Stimulated activated CD4-positive, alpha-beta T cell treated with anti-CD3 and anti-CD28 coated beads, Interleukin-12 subunit alpha, Interleukin-12 subunit beta, amount 100 ng/mL, for 24 hours (primary cell): ENCODE results near the gene DCT.
"Not testable (repeated sequence)": the region's sequence is repeated elsewhere in the genome, so short reads cannot be mapped to it uniquely, and the experiment has no call there.

Source experiments
- DNase-seq, 2 experiments: peaks; one replicate each; pipeline ENCODE4 v3.0.0-alpha.2; 2020; ENCODE audit warnings: low read depth in 2 of 2

DCT gene

DNA sequence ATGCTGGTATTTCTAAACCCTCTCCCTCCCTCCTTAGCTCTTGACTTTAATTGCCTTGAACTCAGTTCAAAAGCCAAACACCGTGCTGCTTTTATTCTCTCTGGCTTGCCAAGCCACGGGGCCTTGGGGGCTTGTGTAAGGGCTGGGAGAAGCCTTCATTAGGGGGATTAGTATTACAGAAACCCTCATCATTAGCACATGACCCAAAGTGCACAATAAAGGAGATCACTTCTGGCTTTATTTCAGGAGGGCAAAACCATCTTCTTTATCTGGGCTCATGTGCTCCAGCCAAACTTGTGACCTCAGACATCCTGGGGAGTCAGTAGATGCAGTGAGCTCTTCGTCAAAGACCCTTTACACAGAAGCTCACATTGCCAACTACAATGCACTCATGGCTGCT is at the start of gene DCT:
Gene DCT (minus strand): TSS at position 67 of the 400 bp plus-strand sequence. CDS start 427 bp downstream, outside the sequence.
- no peak for DNase-seq

GRCh38 chr13:94526956-94527355 is 47.5 kb upstream of the DCT start:
- not testable (repeated sequence) for DNase-seq

DNA sequence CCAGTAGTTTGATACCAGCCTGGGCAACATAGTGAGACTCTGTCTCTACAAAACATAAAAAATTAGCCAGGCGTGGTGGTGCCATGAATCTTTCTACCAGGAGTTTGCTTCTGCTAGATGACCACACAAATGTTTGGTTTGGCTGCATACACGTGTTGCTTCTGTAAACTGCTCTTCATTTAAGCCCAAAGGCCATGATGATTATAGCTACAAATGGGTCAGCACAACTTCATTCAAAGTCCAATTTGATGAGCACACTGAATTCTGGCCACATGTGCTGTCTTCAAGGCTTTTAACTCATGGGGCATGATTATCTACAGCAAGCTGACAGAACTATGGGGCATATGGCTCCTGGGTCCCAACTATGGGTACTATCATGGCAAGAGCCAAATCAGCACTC is 46.3 kb upstream of the DCT start:
- no peak for DNase-seq

DNA sequence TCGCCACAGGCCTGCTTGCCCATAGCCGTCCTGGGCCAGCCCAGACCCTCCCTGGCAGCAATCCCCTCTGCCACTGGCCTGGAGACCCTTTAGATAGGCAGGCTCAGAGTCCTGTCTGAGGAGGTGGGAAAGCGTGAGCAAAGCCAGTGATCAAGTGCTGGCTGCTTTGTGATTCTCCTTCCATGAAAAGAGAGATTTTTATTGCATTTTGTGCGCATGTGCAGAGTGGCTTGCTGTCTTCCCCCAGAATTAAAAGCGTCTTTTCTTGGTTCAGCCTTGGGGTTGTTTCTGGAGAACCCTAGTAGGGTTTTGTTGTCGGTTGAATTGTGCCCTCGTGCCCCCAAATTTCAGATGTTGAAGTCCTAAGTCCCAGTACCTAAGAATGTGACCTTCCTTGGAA is 44.9 kb upstream of the DCT start:
- DNase-seq, result no peak

- no peak for DNase-seq
Observed at GRCh38 chr13:94520001-94520400, 40.5 kb upstream of the DCT start.

GRCh38 chr13:94516456-94516855 is 37.0 kb upstream of the DCT start:
- no peak for DNase-seq

GRCh38 chr13:94515911-94516310 is 36.4 kb upstream of the DCT start:
- DNase-seq, result no peak

- no peak for DNase-seq
Observed at GRCh38 chr13:94515374-94515773, 35.9 kb upstream of the DCT start.

DNA sequence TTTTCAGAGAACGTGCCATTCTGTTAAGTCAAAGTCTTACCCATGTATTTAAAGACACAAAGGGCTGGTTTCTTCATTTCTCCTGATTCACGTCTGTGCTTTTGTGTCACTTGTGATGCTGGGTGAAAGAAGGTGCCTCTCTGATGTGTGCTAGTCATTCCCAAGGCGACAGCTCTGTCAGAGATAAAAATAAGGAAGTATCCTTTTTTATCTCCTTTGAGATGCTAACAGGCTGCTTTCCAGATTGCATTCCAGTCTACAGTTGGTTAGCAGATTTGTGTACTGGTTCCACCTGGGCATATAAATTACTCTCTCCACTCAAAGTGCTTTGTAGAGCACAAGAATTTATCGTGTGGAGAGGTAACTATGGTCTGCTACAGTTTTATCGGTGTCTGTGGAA is 33.5 kb upstream of the DCT start:
- DNase-seq, result no peak

DNA sequence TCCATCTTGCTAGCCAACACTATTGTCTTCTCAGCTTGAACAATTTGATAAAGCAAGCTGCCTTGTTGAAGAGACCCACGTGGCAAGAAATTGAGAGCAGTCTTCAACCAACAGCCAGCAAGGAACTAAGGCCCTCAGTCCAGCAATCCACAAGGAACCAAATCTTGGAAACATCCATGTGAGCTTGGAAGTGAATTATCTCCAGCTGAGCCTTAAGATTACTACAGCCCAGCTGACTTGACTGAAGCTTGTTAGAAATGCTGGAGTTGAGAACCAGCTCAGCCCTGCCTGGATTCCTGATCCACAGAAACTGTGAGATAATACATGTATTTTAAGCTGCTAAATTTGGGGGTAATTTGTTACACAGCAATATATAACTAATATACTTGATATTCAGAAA is 26.2 kb upstream of the DCT start:
- no peak for DNase-seq

DNA sequence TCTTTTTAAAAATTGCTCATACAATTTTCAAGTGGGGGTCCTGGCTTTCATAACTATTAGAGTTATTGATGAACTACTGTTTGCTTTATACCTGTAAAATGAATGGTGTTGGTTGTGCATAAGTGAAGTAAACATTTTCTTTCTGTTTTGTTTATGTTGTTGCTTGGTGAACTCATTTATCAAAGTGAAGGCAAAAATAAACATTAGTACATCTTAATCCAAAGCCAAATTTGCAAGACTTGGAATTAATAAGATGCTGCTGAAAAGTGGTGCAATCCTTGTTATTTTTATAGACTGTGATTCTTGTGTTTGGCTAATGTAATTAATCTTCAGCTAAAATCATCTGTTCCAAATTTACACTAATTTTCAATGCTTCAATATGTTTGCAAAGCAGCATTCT is 24.4 kb upstream of the DCT start:
- no peak for DNase-seq

DNA sequence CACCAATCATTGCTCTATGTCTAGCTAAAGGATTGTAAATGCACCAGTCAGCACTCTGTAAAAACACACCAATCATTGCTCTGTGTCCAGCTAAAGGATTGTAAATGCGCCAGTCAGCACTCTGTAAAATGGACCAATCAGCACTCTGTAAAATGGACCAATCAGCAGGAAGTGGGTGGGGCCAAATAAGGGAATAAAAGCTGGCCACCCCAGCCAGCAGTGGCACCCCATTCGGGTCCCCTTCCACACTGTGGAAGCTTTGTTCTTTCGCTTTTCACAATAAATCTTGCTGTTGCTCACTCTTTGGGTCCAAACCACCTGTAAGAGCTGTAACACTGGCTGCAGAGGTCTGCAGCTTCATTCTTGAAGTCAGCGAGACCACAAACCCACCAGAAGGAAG is 19.3 kb upstream of the DCT start:
- DNase-seq, result not testable (repeated sequence)

GRCh38 chr13:94495806-94496205 is 16.3 kb upstream of the DCT start:
- DNase-seq, result no peak

DNA sequence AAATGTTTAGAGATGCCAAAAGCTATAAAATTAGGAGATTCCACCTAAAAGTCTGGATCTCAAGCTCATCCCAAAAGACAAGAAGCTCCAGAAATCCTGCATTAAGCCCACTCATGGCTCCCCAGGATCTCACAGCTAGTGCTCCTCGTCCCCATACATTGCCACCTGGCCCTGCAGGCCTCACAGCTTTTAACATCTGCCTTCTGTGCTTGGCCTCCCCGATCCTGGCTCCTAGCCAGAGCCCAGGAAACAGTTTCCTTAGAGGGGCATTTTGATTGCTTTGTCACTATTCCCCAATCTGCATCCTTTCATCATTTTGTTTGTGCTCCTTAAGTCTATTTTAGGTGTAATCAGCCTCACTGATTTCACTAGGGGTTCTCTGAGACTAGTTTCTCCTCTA is 14.5 kb upstream of the DCT start:
- DNase-seq, result no peak

GRCh38 chr13:94487043-94487442 is 7.6 kb upstream of the DCT start:
- no peak for DNase-seq

- no peak for DNase-seq
Observed at GRCh38 chr13:94483970-94484369, 4.5 kb upstream of the DCT start.

- no peak for DNase-seq
Observed at GRCh38 chr13:94481941-94482340, 2.5 kb upstream of the DCT start.

- DNase-seq, result no peak
Observed at GRCh38 chr13:94480672-94481145, 1.2 kb upstream of the DCT start.

- DNase-seq, result no peak
Observed at GRCh38 chr13:94478913-94479312, 569 bp downstream of the DCT start.

- no peak for DNase-seq
Observed at GRCh38 chr13:94470126-94470525, 9.4 kb downstream of the DCT start.

DNA sequence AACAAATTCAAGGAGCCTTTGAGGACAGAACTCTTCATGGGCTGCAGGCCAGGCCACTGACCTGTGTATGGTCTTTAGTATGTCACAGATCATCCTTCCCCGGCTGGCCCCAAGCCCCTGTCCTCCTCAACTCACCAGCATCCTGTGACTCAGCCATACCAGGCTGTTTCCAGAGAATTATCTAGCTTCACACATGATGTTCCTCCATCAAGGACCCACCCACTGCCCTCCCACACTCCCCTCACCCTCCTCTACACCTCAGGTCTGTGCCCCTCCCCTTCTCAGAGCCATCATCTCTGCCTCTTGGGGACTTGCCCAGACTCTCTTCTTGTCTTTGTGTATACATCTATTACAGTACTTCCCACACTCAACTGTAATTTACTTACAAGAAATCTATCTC is 14.7 kb downstream of the DCT start:
- DNase-seq, result peak; percentile 5 to 6

DNA sequence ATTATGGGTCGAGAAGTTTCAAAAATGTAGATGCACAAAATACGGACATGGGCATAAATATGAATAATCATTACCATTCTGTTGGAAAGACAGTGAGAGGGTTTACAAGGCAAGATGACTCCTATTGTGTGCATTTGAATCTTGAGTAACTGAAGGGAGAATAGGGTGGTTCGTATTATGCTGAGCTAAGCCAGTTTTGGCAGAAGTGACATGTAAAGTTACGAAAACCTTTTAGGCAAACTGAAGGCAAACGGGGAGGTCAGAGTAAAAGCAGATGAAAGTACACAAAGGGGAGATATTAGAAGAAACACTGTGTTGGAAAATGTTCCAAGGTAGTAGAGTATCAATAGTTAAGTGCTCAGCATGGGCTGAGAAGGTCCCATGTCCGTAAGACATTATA is 16.8 kb downstream of the DCT start:
- no peak for DNase-seq

- no peak for DNase-seq
Observed at GRCh38 chr13:94459116-94459515, 20.4 kb downstream of the DCT start.

DNA sequence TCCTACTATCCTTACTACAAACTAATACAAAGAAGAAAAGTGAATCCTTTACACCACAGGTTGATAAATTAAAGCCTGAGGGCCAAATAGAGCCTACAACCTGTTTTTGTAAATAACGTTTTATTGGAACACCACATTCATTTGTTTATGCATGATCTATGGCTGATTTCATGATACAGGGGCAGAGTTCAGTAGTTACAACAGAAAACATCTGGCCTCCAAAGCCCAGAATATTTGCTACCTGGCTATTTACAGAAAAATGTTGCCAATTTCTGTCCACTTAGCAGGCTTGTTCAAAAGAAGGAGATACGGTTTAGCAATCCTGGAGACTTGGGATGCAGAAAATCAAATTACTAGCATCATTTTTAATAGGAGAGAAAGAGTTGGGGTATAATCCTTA is 24.1 kb downstream of the DCT start:
- DNase-seq, result no peak

DNA sequence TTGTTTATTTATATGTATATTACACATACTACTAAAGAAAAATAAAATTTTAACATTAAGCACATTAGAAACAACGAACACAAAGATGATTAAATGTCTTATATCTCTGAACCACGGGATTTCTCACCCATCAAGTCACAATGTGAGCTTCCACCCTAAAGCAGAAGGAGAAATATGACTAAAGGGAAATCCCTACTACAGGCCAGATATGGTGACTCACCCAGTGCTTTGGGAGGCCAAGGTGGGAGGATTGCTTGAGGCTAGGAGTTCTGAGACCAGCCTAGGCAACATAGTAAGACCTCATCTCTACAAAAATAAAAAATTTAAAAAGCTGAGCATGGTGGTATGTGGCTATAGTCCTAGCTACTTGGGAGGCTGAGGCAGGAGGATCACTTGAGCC is 24.6 kb downstream of the DCT start:
- DNase-seq, result no peak
